Loucy (cell line): ENCODE results near the gene TMEM131.

ENCODE experiments used
- H2AFZ ChIP-seq: fragments of 200-600 bp; sonication (generic); 2 replicates; pipeline ENCODE4 v1.6.0; 2016; ENCODE audit warnings: antibody characterized with exemption, mild to moderate bottlenecking, low read length, moderate library complexity
- H3F3A ChIP-seq: fragments of 200-600 bp; 2 replicates; pipeline ENCODE4 v1.6.0; 2016; ENCODE audit warnings: antibody characterized with exemption, low read depth, mild to moderate bottlenecking
- H3K27me3 ChIP-seq: fragments of 200-600 bp; sonication (generic); 2 replicates; pipeline ENCODE4 v1.6.1; 2014; ENCODE audit warnings: low read length, mild to moderate bottlenecking; ENCODE audit not compliant: insufficient read depth, poor library complexity, severe bottlenecking
- H3K36me3 ChIP-seq: fragments of 200-600 bp; sonication (generic); 2 replicates; pipeline ENCODE4 v1.6.1; 2016; ENCODE audit warnings: low read length; ENCODE audit not compliant: insufficient read depth
- H3K4me1 ChIP-seq: fragments of 200-600 bp; sonication (generic); 2 replicates; pipeline ENCODE4 v1.5.1; 2014; ENCODE audit warnings: low read length, mild to moderate bottlenecking; ENCODE audit not compliant: insufficient read depth, poor library complexity, severe bottlenecking
- H3K4me2 ChIP-seq: fragments of 200-600 bp; sonication (generic); 2 replicates; pipeline ENCODE4 v1.6.0; 2014; ENCODE audit warnings: antibody characterized with exemption, low read length, low read depth, mild to moderate bottlenecking; ENCODE audit not compliant: poor library complexity, severe bottlenecking
- H3K4me3 ChIP-seq: fragments of 200-600 bp; sonication (generic); 2 replicates; pipeline ENCODE4 v1.5.1; 2014; ENCODE audit warnings: low read length, mild to moderate bottlenecking, mixed read lengths; ENCODE audit not compliant: poor library complexity, severe bottlenecking
- H3K79me2 ChIP-seq: fragments of 200-600 bp; sonication (generic); 2 replicates; pipeline ENCODE4 v1.6.1; 2014; ENCODE audit warnings: low read length; ENCODE audit not compliant: insufficient read depth
- H3K9ac ChIP-seq: fragments of 200-600 bp; sonication (generic); 2 replicates; pipeline ENCODE4 v1.6.0; 2014; ENCODE audit warnings: mild to moderate bottlenecking, low read depth, low read length, moderate library complexity; ENCODE audit not compliant: poor library complexity, severe bottlenecking
- H3K9me2 ChIP-seq: fragments of 200-600 bp; sonication (generic); replicated peaks from 2 replicates; pipeline ENCODE4 v1.6.1; 2016; ENCODE audit warnings: low read depth, low read length, mixed read lengths
- H3K9me3 ChIP-seq: fragments of 200-600 bp; sonication (generic); 2 replicates; pipeline ENCODE4 v1.6.1; 2014; ENCODE audit warnings: mild to moderate bottlenecking, antibody characterized with exemption, low read length, low read depth; ENCODE audit not compliant: insufficient read depth
- H4K20me1 ChIP-seq: fragments of 200-600 bp; sonication (generic); 2 replicates; pipeline ENCODE4 v1.6.0; 2014; ENCODE audit warnings: antibody characterized with exemption, low read length, mild to moderate bottlenecking; ENCODE audit not compliant: insufficient read depth, poor library complexity, severe bottlenecking
- CTCF ChIP-seq: fragments of 200-600 bp; sonication (generic); conservative IDR thresholded peaks from 2 replicates; pipeline ENCODE4 v1.5.1; 2014; ENCODE audit warnings: mild to moderate bottlenecking, antibody characterized with exemption, low read length
- EZH2phosphoT487 ChIP-seq: fragments of 200-600 bp; IDR thresholded peaks from 2 replicates; pipeline ENCODE4 v1.6.1; 2018; ENCODE audit warnings: antibody characterized with exemption, mild to moderate bottlenecking, moderate library complexity, borderline replicate concordance

Gene TMEM131

GRCh38 chr2:97743913-97744312 lies 251.8 kb downstream of the TMEM131 start:
- Histone ChIP-seq H3K27me3 (no peaks in the 10 kb centered on the region), H3K4me3 (no peak overlapping the region), H3K36me3 (peaks cover 4% of the 10 kb centered on the region; the same call in 1 of the 2 replicates), H3F3A (no peaks in the 10 kb centered on the region), H3K9me2 (no peaks in the 10 kb centered on the region), H3K9ac (no peak overlapping the region), H4K20me1 (no peaks in the 10 kb centered on the region), H3K4me1 (peaks cover 25% of the 10 kb centered on the region), H3K79me2 (no peaks in the 10 kb centered on the region), H3K4me2 (no peak overlapping the region), H2AFZ (no peak overlapping the region), H3K9me3 (no peaks in the 10 kb centered on the region)
- no peak for TF ChIP-seq CTCF
- no peak for TF ChIP-seq EZH2phosphoT487

DNA sequence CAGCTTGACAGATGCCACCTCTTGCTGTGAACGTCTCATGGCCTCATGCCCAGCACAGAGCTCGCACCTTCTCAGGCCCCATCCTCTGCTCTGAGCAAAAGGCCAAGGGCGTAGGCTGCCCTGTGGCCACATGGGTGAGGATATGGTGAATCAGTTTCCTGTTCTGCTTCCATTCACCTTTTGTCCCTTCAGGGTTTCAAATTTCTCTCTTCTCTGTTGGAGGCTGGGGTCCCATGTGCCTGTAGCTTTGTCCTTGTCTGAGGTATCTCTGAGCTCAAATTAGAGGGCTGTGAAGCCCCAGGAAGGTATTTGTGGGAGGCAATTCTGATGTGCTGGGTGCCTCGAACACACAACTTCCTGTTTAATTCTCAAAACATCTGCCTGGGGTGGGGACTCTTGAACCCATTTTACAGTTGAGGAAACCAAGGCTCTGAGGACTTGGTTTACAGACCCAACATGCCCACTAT lies 253.3 kb downstream of the TMEM131 start:
- no peak for TF ChIP-seq EZH2phosphoT487
- TF ChIP-seq CTCF: no peak
- Histone ChIP-seq H3K4me3 (no peak overlapping the region), H4K20me1 (no peaks in the 10 kb centered on the region), H3K9ac (peak overlapping the region; percentile 21), H2AFZ (no peak overlapping the region), H3F3A (no peaks in the 10 kb centered on the region), H3K79me2 (no peaks in the 10 kb centered on the region), H3K27me3 (no peaks in the 10 kb centered on the region), H3K4me2 (peak overlapping the region; percentile 26), H3K4me1 (peaks cover 21% of the 10 kb centered on the region), H3K9me3 (no peaks in the 10 kb centered on the region), H3K36me3 (peaks cover 19% of the 10 kb centered on the region; the same call in 1 of the 2 replicates), H3K9me2 (no peaks in the 10 kb centered on the region)

DNA sequence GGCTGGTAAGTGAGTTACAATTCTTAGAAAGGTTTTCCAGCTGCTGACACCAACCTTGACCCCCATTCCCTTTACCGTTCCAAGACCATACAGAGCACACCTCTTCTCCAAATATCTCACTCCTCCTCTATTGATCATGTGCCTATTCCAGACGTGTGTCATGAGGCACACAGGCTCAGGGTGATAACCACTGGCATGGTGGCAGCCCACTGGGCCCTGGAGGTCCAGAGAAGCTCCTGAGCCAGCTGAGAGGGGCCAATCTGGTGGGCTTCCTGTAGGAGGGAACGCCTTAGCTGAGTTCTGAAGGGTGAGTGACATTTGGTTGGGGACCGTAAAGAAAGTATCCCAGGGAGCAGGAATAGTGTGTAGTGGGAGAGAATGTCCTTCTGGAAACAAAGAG lies 254.1 kb downstream of the TMEM131 start:
- Histone ChIP-seq H3K36me3 (peaks cover 26% of the 10 kb centered on the region; the same call in 1 of the 2 replicates), H3K4me3 (no peak overlapping the region), H3K27me3 (no peaks in the 10 kb centered on the region), H3K79me2 (no peaks in the 10 kb centered on the region), H3K4me1 (peaks cover 21% of the 10 kb centered on the region), H3K9ac (peak overlapping the region; percentile 21), H3F3A (no peaks in the 10 kb centered on the region), H4K20me1 (no peaks in the 10 kb centered on the region), H3K9me2 (no peaks in the 10 kb centered on the region), H3K4me2 (no peak overlapping the region), H3K9me3 (no peaks in the 10 kb centered on the region), H2AFZ (no peak overlapping the region)
- no peak for TF ChIP-seq CTCF
- TF ChIP-seq EZH2phosphoT487: no peak
